Endodermal cell (in vitro differentiated cells): Measurements from ENCODE around the gene ZNF423. TPM values are rescaled to one million over a fixed set of nuclear protein-coding genes. Genes with fewer than 3 reads are reported as not detected.
A peak's percentile ranks its signal among the peaks of the same experiment; 100 is the strongest.

Experiments
- DNase-seq: peaks from one replicate; pipeline ENCODE4 v3.0.0-alpha.2; 2017
- H3K27ac ChIP-seq: 2 replicates; pipeline ENCODE4 v1.5.1; 2013; ENCODE audit warnings: mild to moderate bottlenecking, low read depth, low read length, moderate library complexity
- H3K27me3 ChIP-seq: 2 replicates; pipeline ENCODE4 v1.6.1; 2013; ENCODE audit warnings: mild to moderate bottlenecking, low read length, moderate library complexity; ENCODE audit not compliant: insufficient read depth, control insufficient read depth, poor library complexity, severe bottlenecking
- H3K36me3 ChIP-seq: 2 replicates; pipeline ENCODE4 v1.7.0; 2013; ENCODE audit warnings: mild to moderate bottlenecking, low read length, moderate library complexity; ENCODE audit not compliant: control insufficient read depth, insufficient read depth
- H3K4me1 ChIP-seq: one replicate; pipeline ENCODE4 v1.7.0; 2013; ENCODE audit warnings: low read length; ENCODE audit not compliant: control insufficient read depth, insufficient read depth
- H3K4me3 ChIP-seq: 2 replicates; pipeline ENCODE4 v1.5.1; 2013; ENCODE audit warnings: mild to moderate bottlenecking, low read length, moderate library complexity
- H3K9ac ChIP-seq: 2 replicates; pipeline ENCODE4 v1.6.1; 2013; ENCODE audit warnings: mild to moderate bottlenecking, low read length, moderate library complexity; ENCODE audit not compliant: poor library complexity, severe bottlenecking; ENCODE audit errors: extremely low read depth
- H3K9me3 ChIP-seq: 2 replicates; pipeline ENCODE4 v1.6.1; 2013; ENCODE audit warnings: mild to moderate bottlenecking, low read length, moderate library complexity; ENCODE audit not compliant: control insufficient read depth
- H3K27ac Mint-ChIP-seq: 2 replicates; pipeline ENCODE4 v1.8.0; 2020; ENCODE audit warnings: mixed read lengths
- H3K27me3 Mint-ChIP-seq: 2 replicates; pipeline ENCODE4 v1.8.0; 2021; ENCODE audit warnings: mild to moderate bottlenecking, mixed read lengths; ENCODE audit not compliant: insufficient read depth
- H3K36me3 Mint-ChIP-seq: 2 replicates; pipeline ENCODE4 v1.8.0; 2020; ENCODE audit warnings: low read depth, mixed read lengths
- H3K4me1 Mint-ChIP-seq: 2 replicates; pipeline ENCODE4 v1.8.0; 2020; ENCODE audit warnings: mixed read lengths
- H3K4me3 Mint-ChIP-seq: 2 replicates; pipeline ENCODE4 v1.8.0; 2020; ENCODE audit warnings: mild to moderate bottlenecking, moderate library complexity, mixed read lengths
- H3K9me3 Mint-ChIP-seq: 2 replicates; pipeline ENCODE4 v1.8.0; 2020; ENCODE audit warnings: mild to moderate bottlenecking, mixed read lengths
- CTCF ChIP-seq: fragments of 200-600 bp; sonication (generic); conservative IDR thresholded peaks from 2 replicates; pipeline ENCODE4 v1.5.0; 2021; ENCODE audit warnings: antibody characterized with exemption, mild to moderate bottlenecking
- WGBS, 2 experiments: methylation state at CpG; one replicate each; pipeline versions ENCODE4 v1.1.5 to v1.1.7; 2013; ENCODE audit warnings: missing lambda C conversion rate in 2 of 2, mixed read lengths in 1 of 2; ENCODE audit not compliant: insufficient coverage in 1 of 2, insufficient read length in 1 of 2; 5-methylcytosine and 5-hydroxymethylcytosine counted together
- total RNA-seq, 2 donors: library from RNA; stranded (reverse); fragmentation: NEBNext Ultra II Directional in 1 of 2; extraction: Animal tissue kit (Norgen Biotek cat#: 25700) in 1 of 2; gene quantifications; 2 replicates in 1 of 2; 3 replicates in 1 of 2; pipeline ENCODE4 v1.2.1, GENCODE V29; 2021

The ZNF423 gene
- total RNA-seq, 2 donors from 2014 or later, result 30.3 to 41.9 TPM

- H3K4me1 ChIP-seq, result no peaks in the 10 kb centered on the region
- peak; percentile 36 for DNase-seq
- 74 to 89% methylated on average over 5 to 7 of the region's 7 CpGs for WGBS, 2 experiments
- Mint-ChIP-seq H3K27me3 (peaks cover 22% of the 10 kb centered on the region), H3K36me3 (no peaks in the 10 kb centered on the region), H3K4me3 (no peak overlapping the region), H3K27ac (no peak overlapping the region), H3K4me1 (peaks cover 7% of the 10 kb centered on the region), H3K9me3 (no peaks in the 10 kb centered on the region)
- peaks cover 13% of the 10 kb centered on the region for H3K27me3 ChIP-seq
- no peaks in the 10 kb centered on the region for H3K36me3 ChIP-seq
- no peak for TF ChIP-seq CTCF
- H3K9me3 ChIP-seq, result no peaks in the 10 kb centered on the region
- no peak overlapping the region for H3K9ac ChIP-seq
- no peak overlapping the region for H3K4me3 ChIP-seq
- H3K27ac ChIP-seq, result no peak overlapping the region
Measured at GRCh38 chr16:49463529-49463928, 392.4 kb downstream of the ZNF423 start.

GRCh38 chr16:49462989-49463371, 392.9 kb downstream of the ZNF423 start:
- H3K27ac Mint-ChIP-seq, result no peak overlapping the region
- peaks cover 7% of the 10 kb centered on the region for H3K4me1 Mint-ChIP-seq
- no peak overlapping the region for H3K4me3 Mint-ChIP-seq
- Histone ChIP-seq H3K4me3 (no peak overlapping the region), H3K36me3 (no peaks in the 10 kb centered on the region), H3K9ac (no peak overlapping the region), H3K27me3 (peaks cover 13% of the 10 kb centered on the region), H3K4me1 (no peaks in the 10 kb centered on the region), H3K27ac (no peak overlapping the region), H3K9me3 (no peaks in the 10 kb centered on the region)
- peaks cover 22% of the 10 kb centered on the region for H3K27me3 Mint-ChIP-seq
- WGBS, 2 experiments, result 85 to 87% methylated on average over 4 to 6 of the region's 6 CpGs
- no peak for TF ChIP-seq CTCF
- DNase-seq, result peak; percentile 39
- no peaks in the 10 kb centered on the region for H3K36me3 Mint-ChIP-seq
- H3K9me3 Mint-ChIP-seq, result no peaks in the 10 kb centered on the region

- DNase-seq, result peak; percentile 20
- Mint-ChIP-seq H3K36me3 (no peaks in the 10 kb centered on the region), H3K4me3 (no peak overlapping the region), H3K27me3 (peaks cover 22% of the 10 kb centered on the region), H3K27ac (no peak overlapping the region), H3K4me1 (peaks cover 7% of the 10 kb centered on the region), H3K9me3 (no peaks in the 10 kb centered on the region)
- Histone ChIP-seq H3K27ac (no peak overlapping the region), H3K4me3 (no peak overlapping the region), H3K9me3 (no peaks in the 10 kb centered on the region), H3K36me3 (no peaks in the 10 kb centered on the region), H3K4me1 (no peaks in the 10 kb centered on the region), H3K27me3 (peaks cover 13% of the 10 kb centered on the region), H3K9ac (no peak overlapping the region)
- TF ChIP-seq CTCF, result no peak
- WGBS, 2 experiments, result 88 to 96% methylated on average over 7 to 8 of the region's 8 CpGs
Measured at GRCh38 chr16:49462362-49462988, 393.4 kb downstream of the ZNF423 start.
